Stomach smooth muscle (tissue), 2 donors: ENCODE measurements around the gene NEK11.
"Not testable (repeated sequence)": the region's sequence is repeated elsewhere in the genome, so short reads cannot be mapped to it uniquely, and the experiment has no call there.

Experiments
- H3K27ac ChIP-seq: one replicate; pipeline ENCODE4 v1.7.0; 2013; ENCODE audit warnings: mild to moderate bottlenecking, low read length, inconsistent platforms
- H3K27me3 ChIP-seq, 2 donors: one replicate each; pipeline ENCODE4 v1.7.0; 2013; ENCODE audit warnings: low read length in 2 of 2; ENCODE audit not compliant: insufficient read depth in 2 of 2, control insufficient read depth in 1 of 2
- H3K36me3 ChIP-seq, 2 donors: one replicate each; pipeline ENCODE4 v1.7.0; 2013; ENCODE audit warnings: low read length in 2 of 2; ENCODE audit not compliant: control insufficient read depth in 2 of 2, insufficient read depth in 2 of 2
- H3K4me1 ChIP-seq: one replicate; pipeline ENCODE4 v1.7.0; 2013; ENCODE audit warnings: low read length; ENCODE audit not compliant: control insufficient read depth, insufficient read depth
- H3K4me3 ChIP-seq, 2 donors: one replicate each; pipeline ENCODE4 v1.7.0; 2013; ENCODE audit warnings: low read length in 2 of 2
- H3K9ac ChIP-seq, 2 donors: one replicate each; pipeline ENCODE4 v1.7.0; 2013; ENCODE audit warnings: low read length in 2 of 2, mild to moderate bottlenecking in 1 of 2
- H3K9me3 ChIP-seq, 2 donors: one replicate each; pipeline ENCODE4 v1.7.0; 2013; ENCODE audit warnings: low read length in 2 of 2; ENCODE audit not compliant: control insufficient read depth in 2 of 2
- donor health status: healthy.
- donor health status: Pancreatic carcinoma.

Gene NEK11

GRCh38 chr3:131038326-131038725 lies 11.6 kb downstream of the NEK11 start:
- Histone ChIP-seq H3K27me3 (no peaks in the 10 kb centered on the region), H3K36me3 (no peaks in the 10 kb centered on the region), H3K27ac (no peak overlapping the region), H3K4me1 (no peaks in the 10 kb centered on the region), H3K4me3 (no peak overlapping the region), H3K9me3 (no peaks in the 10 kb centered on the region), H3K9ac (no peak overlapping the region)

GRCh38 chr3:131042271-131042985 lies 15.8 kb downstream of the NEK11 start:
- H3K27ac ChIP-seq, H3K4me1 ChIP-seq, H3K36me3 ChIP-seq, H3K27me3 ChIP-seq, H3K9me3 ChIP-seq, H3K4me3 ChIP-seq, H3K9ac ChIP-seq: not testable (repeated sequence)

- H3K9ac ChIP-seq, result no peak overlapping the region
- H3K9me3 ChIP-seq, result no peaks in the 10 kb centered on the region
- H3K27ac ChIP-seq, result no peak overlapping the region
- H3K4me1 ChIP-seq, result no peaks in the 10 kb centered on the region
- H3K4me3 ChIP-seq, result no peak overlapping the region
- no peaks in the 10 kb centered on the region for H3K36me3 ChIP-seq
- H3K27me3 ChIP-seq, result no peaks in the 10 kb centered on the region
Observed at GRCh38 chr3:131047582-131047981, 20.9 kb downstream of the NEK11 start.

GRCh38 chr3:131048030-131048429 lies 21.4 kb downstream of the NEK11 start:
- H3K4me3 ChIP-seq, result no peak overlapping the region
- H3K27ac ChIP-seq, result no peak overlapping the region
- H3K27me3 ChIP-seq, result no peaks in the 10 kb centered on the region
- no peaks in the 10 kb centered on the region for H3K9me3 ChIP-seq
- H3K36me3 ChIP-seq, result no peaks in the 10 kb centered on the region
- H3K9ac ChIP-seq, result no peak overlapping the region
- no peaks in the 10 kb centered on the region for H3K4me1 ChIP-seq

- H3K27ac ChIP-seq, result no peak overlapping the region
- H3K27me3 ChIP-seq, result no peaks in the 10 kb centered on the region
- H3K9ac ChIP-seq, result no peak overlapping the region
- H3K4me3 ChIP-seq, result no peak overlapping the region
- H3K36me3 ChIP-seq, result no peaks in the 10 kb centered on the region
- H3K9me3 ChIP-seq, result no peaks in the 10 kb centered on the region
- no peaks in the 10 kb centered on the region for H3K4me1 ChIP-seq
Observed at GRCh38 chr3:131050001-131050400, 23.3 kb downstream of the NEK11 start.

- Histone ChIP-seq H3K27ac (no peak overlapping the region), H3K27me3 (no peaks in the 10 kb centered on the region), H3K4me3 (no peak overlapping the region), H3K36me3 (no peaks in the 10 kb centered on the region), H3K9me3 (no peaks in the 10 kb centered on the region), H3K4me1 (no peaks in the 10 kb centered on the region), H3K9ac (no peak overlapping the region)
Observed at GRCh38 chr3:131053043-131053859, 26.6 kb downstream of the NEK11 start.

- no peaks in the 10 kb centered on the region for H3K4me1 ChIP-seq
- no peak overlapping the region for H3K9ac ChIP-seq
- H3K36me3 ChIP-seq, result no peaks in the 10 kb centered on the region
- H3K4me3 ChIP-seq, result no peak overlapping the region
- H3K27me3 ChIP-seq, result no peaks in the 10 kb centered on the region
- no peak overlapping the region for H3K27ac ChIP-seq
- no peaks in the 10 kb centered on the region for H3K9me3 ChIP-seq
Observed at GRCh38 chr3:131067983-131068382, 41.3 kb downstream of the NEK11 start.

- Histone ChIP-seq H3K9me3 (no peaks in the 10 kb centered on the region), H3K4me1 (no peaks in the 10 kb centered on the region), H3K36me3 (no peaks in the 10 kb centered on the region), H3K9ac (no peak overlapping the region), H3K27me3 (no peaks in the 10 kb centered on the region), H3K27ac (no peak overlapping the region), H3K4me3 (no peak overlapping the region)
Observed at GRCh38 chr3:131072099-131072559, 45.5 kb downstream of the NEK11 start.

GRCh38 chr3:131072845-131073244 lies 46.2 kb downstream of the NEK11 start:
- H3K27ac ChIP-seq, result no peak overlapping the region
- H3K4me3 ChIP-seq, result no peak overlapping the region
- no peaks in the 10 kb centered on the region for H3K27me3 ChIP-seq
- no peaks in the 10 kb centered on the region for H3K9me3 ChIP-seq
- no peak overlapping the region for H3K9ac ChIP-seq
- H3K36me3 ChIP-seq, result no peaks in the 10 kb centered on the region
- no peaks in the 10 kb centered on the region for H3K4me1 ChIP-seq

- no peaks in the 10 kb centered on the region for H3K27me3 ChIP-seq
- no peaks in the 10 kb centered on the region for H3K4me1 ChIP-seq
- no peak overlapping the region for H3K9ac ChIP-seq
- H3K27ac ChIP-seq, result no peak overlapping the region
- H3K9me3 ChIP-seq, result no peaks in the 10 kb centered on the region
- H3K36me3 ChIP-seq, result no peaks in the 10 kb centered on the region
- no peak overlapping the region for H3K4me3 ChIP-seq
Observed at GRCh38 chr3:131075632-131076328, 49.1 kb downstream of the NEK11 start.
